Stomach (tissue), 9 donors: ENCODE measurements around the gene SEPTIN11. TPM values are rescaled to one million over a fixed set of nuclear protein-coding genes. Genes with fewer than 3 reads are reported as not detected.

Experiments
- DNase-seq, 2 donors: peaks; one replicate each; pipeline versions ENCODE4 v3.0.0 to v3.0.0-alpha.2; 2013 to 2019
- H3K27ac ChIP-seq, 5 donors: fragments of 200-600 bp in 4 of 5; sonication (generic) in 4 of 5; one replicate each; pipeline ENCODE4 v1.5.1; 2013 to 2019; ENCODE audit warnings: mild to moderate bottlenecking in 1 of 5, moderate library complexity in 1 of 5
- H3K27me3 ChIP-seq, 3 donors: fragments of 200-600 bp; sonication (generic); one replicate each; pipeline ENCODE4 v1.5.1; 2017 to 2019; ENCODE audit warnings: mixed run types in 1 of 3
- H3K36me3 ChIP-seq, 4 donors: fragments of 200-600 bp; sonication (generic); 1 replicate in 3 of 4; 2 replicates in 1 of 4; pipeline ENCODE4 v1.5.1; 2016 to 2019
- H3K4me1 ChIP-seq, 4 donors: fragments of 200-600 bp; sonication (generic); one replicate each; pipeline ENCODE4 v1.5.1; 2016 to 2019
- H3K4me3 ChIP-seq, 4 donors: fragments of 200-600 bp; sonication (generic) in 3 of 4; one replicate each; pipeline ENCODE4 v1.5.1; 2016 to 2019; ENCODE audit warnings: mild to moderate bottlenecking in 1 of 4
- H3K9me3 ChIP-seq, 4 donors: fragments of 200-600 bp; sonication (generic); one replicate each; pipeline ENCODE4 v1.5.1; 2016 to 2019
- EP300 ChIP-seq: sonication (generic); formaldehyde crosslinking; IDR thresholded peaks from one replicate; pipeline ENCODE4 v1.6.1; 2017; ENCODE audit warnings: antibody characterized with exemption
- POLR2A ChIP-seq, 4 donors: fragments of 450-650 bp; IDR thresholded peaks; one replicate each; pipeline ENCODE4 v1.6.1; 2016; ENCODE audit warnings: antibody characterized with exemption in 4 of 4, control low read depth in 2 of 4, mild to moderate bottlenecking in 1 of 4, moderate library complexity in 1 of 4
- POLR2AphosphoS5 ChIP-seq, 3 donors: sonication (generic); formaldehyde crosslinking; IDR thresholded peaks; one replicate each; pipeline ENCODE4 v1.6.1; 2016; ENCODE audit warnings: antibody characterized with exemption in 3 of 3
- WGBS, 5 donors: extraction: QIAGEN DNeasy Blood & Tissue Kit in 3 of 5; methylation state at CpG; one replicate each; pipeline versions ENCODE4 v1.1.5 to v1.1.7; 2013 to 2018; 5-methylcytosine and 5-hydroxymethylcytosine counted together
- intact Hi-C: fragments of 100-400 bp; cut with DNase I; formaldehyde crosslinking; loops from one replicate; pipeline ENCODE4 v1.15.1; 2023; ENCODE audit warnings: low total_unique reads
- polyA plus RNA-seq, 3 donors: library from polyadenylated mRNA; stranded (reverse); fragments of 200-250 nt; gene quantifications; one replicate each; pipeline ENCODE4 v1.2.3, GENCODE V29; 2013
- total RNA-seq, 5 donors: library from RNA; depleted of rRNA; stranded (reverse); fragments of >200 nt; gene quantifications; one replicate each; pipeline versions ENCODE4 v1.1.0 to v1.2.3, GENCODE V29; 2014 to 2016
- TF ChIP-seq, protein P1 (sequence below), 7 experiments: fragments of 450-650 bp in 4 of 7; fragments of 200-600 bp in 3 of 7; sonication (generic) in 3 of 7; IDR thresholded peaks; one replicate each; pipeline ENCODE4 v1.5.1; 2016 to 2019; ENCODE audit warnings: antibody characterized with exemption in 7 of 7, control low read depth in 2 of 7, mild to moderate bottlenecking in 1 of 7
- donor health status: healthy with polysubstance abuse.
- donor health status: Bipolar disorder and iron deficiency.
- donor health status: healthy.

SEPTIN11 gene
- total and polyA plus RNA-seq, 8 donors: 9.3 to 298 (median 57.4) TPM

DNA sequence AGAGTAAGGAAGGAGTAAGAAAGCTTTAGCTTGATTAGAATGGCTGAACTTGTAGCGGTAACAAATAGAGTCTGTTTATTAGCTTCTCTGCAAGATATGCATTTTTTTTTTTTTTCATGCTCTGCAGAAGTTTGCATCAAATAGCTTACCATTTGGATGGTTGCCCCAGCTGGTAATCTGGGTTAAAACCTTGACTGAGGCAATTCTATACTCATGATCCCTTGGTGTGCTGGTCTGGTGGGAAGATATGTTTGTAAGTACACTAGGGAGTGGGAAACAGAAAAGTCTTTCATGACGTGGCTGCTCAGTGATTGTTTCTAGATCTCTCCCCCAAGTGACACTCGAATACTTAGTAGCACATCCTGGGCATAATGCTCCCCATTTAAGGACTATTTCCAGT, 32.1 kb downstream of the SEPTIN11 start:
- Histone ChIP-seq H3K4me1 (peaks cover 40 to 81% (median 58%) of the 10 kb centered on the region in 4 donors), H3K9me3 (no peaks in the 10 kb centered on the region), H3K27ac (peak overlapping the region in 2 of 5 donors; percentile 4 to 84), H3K27me3 (no peaks in the 10 kb centered on the region), H3K36me3 (no peaks in the 10 kb centered on the region), H3K4me3 (no peak overlapping the region)
- 47 to 74% (median 63%) methylated on average over 3 of the region's 3 CpGs for WGBS, 5 donors
- TF ChIP-seq, protein P1, sequence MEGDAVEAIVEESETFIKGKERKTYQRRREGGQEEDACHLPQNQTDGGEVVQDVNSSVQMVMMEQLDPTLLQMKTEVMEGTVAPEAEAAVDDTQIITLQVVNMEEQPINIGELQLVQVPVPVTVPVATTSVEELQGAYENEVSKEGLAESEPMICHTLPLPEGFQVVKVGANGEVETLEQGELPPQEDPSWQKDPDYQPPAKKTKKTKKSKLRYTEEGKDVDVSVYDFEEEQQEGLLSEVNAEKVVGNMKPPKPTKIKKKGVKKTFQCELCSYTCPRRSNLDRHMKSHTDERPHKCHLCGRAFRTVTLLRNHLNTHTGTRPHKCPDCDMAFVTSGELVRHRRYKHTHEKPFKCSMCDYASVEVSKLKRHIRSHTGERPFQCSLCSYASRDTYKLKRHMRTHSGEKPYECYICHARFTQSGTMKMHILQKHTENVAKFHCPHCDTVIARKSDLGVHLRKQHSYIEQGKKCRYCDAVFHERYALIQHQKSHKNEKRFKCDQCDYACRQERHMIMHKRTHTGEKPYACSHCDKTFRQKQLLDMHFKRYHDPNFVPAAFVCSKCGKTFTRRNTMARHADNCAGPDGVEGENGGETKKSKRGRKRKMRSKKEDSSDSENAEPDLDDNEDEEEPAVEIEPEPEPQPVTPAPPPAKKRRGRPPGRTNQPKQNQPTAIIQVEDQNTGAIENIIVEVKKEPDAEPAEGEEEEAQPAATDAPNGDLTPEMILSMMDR (IDR thresholded peaks at IDR 0.05): no peak
- intact Hi-C loops: no loop called here
- no peak for DNase-seq

GRCh38 chr4:76982638-76983584, 33.4 kb downstream of the SEPTIN11 start:
- intact Hi-C loops: no loop called here
- TF ChIP-seq POLR2A (IDR thresholded peaks at IDR 0.05): no peak
- TF ChIP-seq, protein P1 (IDR thresholded peaks at IDR 0.05): peak in 1 of 7 experiments; percentile 7
- H3K36me3 ChIP-seq: no peaks in the 10 kb centered on the region
- peaks cover 46 to 89% (median 64%) of the 10 kb centered on the region in 4 donors for H3K4me1 ChIP-seq
- DNase-seq: no peak
- 65 to 76% (median 72%) methylated on average over 7 of the region's 7 CpGs for WGBS, 5 donors
- no peaks in the 10 kb centered on the region for H3K9me3 ChIP-seq
- peak overlapping the region in 4 of 5 donors; percentile 25 to 84 (median 74) for H3K27ac ChIP-seq
- H3K4me3 ChIP-seq: no peak overlapping the region
- H3K27me3 ChIP-seq: no peaks in the 10 kb centered on the region

GRCh38 chr4:76984127-76984526, 34.6 kb downstream of the SEPTIN11 start:
- no peaks in the 10 kb centered on the region for H3K9me3 ChIP-seq
- intact Hi-C loops: no loop called here
- no peaks in the 10 kb centered on the region for H3K36me3 ChIP-seq
- peaks cover 51 to 98% (median 69%) of the 10 kb centered on the region in 4 donors for H3K4me1 ChIP-seq
- peak in 1 of 2 donors; percentile 66 for DNase-seq
- 54 to 67% (median 60%) methylated on average over 3 of the region's 3 CpGs for WGBS, 5 donors
- no peak overlapping the region for H3K4me3 ChIP-seq
- peak overlapping the region in 4 of 5 donors; percentile 42 to 84 (median 74) for H3K27ac ChIP-seq
- H3K27me3 ChIP-seq: no peaks in the 10 kb centered on the region
- TF ChIP-seq POLR2AphosphoS5 (IDR thresholded peaks at IDR 0.05): no peak
- no peak for TF ChIP-seq POLR2A (IDR thresholded peaks at IDR 0.05)

DNA sequence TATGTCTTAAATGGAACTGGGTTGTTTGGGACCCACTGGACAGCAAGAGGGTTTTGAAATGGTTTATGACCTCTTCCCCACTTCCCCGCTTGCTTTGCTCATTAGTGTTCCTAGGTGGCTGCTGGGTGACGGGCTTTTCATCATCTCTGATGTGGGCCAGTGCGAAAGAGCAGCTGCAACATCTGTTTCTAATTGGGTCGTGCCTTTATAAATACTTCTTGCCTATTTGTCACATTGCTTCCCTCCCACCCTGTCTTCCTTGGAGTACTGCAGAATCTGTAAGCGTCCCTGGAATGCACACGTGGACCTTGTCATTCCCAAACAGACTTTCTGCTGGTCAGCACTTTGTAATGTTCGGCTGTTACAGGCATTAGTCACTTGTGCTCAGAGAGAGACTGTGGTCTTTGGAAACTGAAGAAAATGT, 35.2 kb downstream of the SEPTIN11 start:
- peak in 1 of 2 donors; percentile 93 for DNase-seq
- peak; percentile 40 to 86 (median 65) for TF ChIP-seq POLR2AphosphoS5 (IDR thresholded peaks at IDR 0.05)
- TF ChIP-seq EP300: no peak
- H3K4me1 ChIP-seq: peaks cover 51 to 91% (median 68%) of the 10 kb centered on the region in 4 donors
- no peak overlapping the region for H3K4me3 ChIP-seq
- H3K27me3 ChIP-seq: no peaks in the 10 kb centered on the region
- intact Hi-C loops: no loop called here
- 47 to 68% (median 64%) methylated on average over 7 of the region's 7 CpGs for WGBS, 5 donors
- no peaks in the 10 kb centered on the region for H3K9me3 ChIP-seq
- H3K27ac ChIP-seq: peak overlapping the region in 4 of 5 donors; percentile 52 to 84 (median 74)
- no peaks in the 10 kb centered on the region for H3K36me3 ChIP-seq

DNA sequence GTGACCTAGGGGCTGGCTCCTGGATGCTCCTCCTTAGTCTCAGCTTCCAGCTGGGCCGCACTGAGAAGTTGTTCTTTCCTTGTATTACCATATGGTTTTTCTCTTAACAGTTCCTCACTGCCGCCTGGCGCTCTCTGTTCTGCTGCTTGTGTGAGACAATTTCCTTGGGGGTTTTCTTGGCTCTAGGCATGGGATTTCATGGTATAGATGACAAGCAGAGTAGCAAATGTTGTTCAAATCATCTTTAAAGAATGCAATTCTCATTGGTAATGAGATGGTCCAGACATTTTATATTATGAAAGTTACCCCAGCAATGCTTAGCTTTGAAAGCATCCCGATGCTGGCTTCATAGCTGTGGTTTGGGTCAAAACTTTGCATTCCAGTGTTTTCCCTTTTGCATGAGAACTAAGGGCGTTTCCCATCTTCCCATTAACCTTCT, 37.6 kb downstream of the SEPTIN11 start:
- 34 to 51% (median 41%) methylated on average over 5 of the region's 5 CpGs for WGBS, 5 donors
- H3K27ac ChIP-seq: peak overlapping the region; percentile 46 to 84 (median 70)
- no peaks in the 10 kb centered on the region for H3K9me3 ChIP-seq
- TF ChIP-seq EP300 (no peak), POLR2AphosphoS5 (IDR thresholded peaks at IDR 0.05) (no peak), POLR2A (IDR thresholded peaks at IDR 0.05) (no peak)
- TF ChIP-seq, protein P1 (IDR thresholded peaks at IDR 0.05): no peak
- no peaks in the 10 kb centered on the region for H3K27me3 ChIP-seq
- H3K36me3 ChIP-seq: no peaks in the 10 kb centered on the region
- no peak overlapping the region for H3K4me3 ChIP-seq
- H3K4me1 ChIP-seq: peaks cover 45 to 67% (median 58%) of the 10 kb centered on the region in 4 donors
- peak; percentile 27 to 89 for DNase-seq
- intact Hi-C loops: no loop called here
